Measurements from ENCODE around the gene JMJD8. TPM values are rescaled to one million over a fixed set of nuclear protein-coding genes. Genes with fewer than 3 reads are reported as not detected.

JMJD8 gene
- total RNA-seq, 4 donors from 2014 or later: 45.6 to 56.1 (median 51.9) TPM

GRCh38 chr16:685967-686366 lies 1.8 kb upstream of the JMJD8 start:
- TF ChIP-seq, protein P1, sequence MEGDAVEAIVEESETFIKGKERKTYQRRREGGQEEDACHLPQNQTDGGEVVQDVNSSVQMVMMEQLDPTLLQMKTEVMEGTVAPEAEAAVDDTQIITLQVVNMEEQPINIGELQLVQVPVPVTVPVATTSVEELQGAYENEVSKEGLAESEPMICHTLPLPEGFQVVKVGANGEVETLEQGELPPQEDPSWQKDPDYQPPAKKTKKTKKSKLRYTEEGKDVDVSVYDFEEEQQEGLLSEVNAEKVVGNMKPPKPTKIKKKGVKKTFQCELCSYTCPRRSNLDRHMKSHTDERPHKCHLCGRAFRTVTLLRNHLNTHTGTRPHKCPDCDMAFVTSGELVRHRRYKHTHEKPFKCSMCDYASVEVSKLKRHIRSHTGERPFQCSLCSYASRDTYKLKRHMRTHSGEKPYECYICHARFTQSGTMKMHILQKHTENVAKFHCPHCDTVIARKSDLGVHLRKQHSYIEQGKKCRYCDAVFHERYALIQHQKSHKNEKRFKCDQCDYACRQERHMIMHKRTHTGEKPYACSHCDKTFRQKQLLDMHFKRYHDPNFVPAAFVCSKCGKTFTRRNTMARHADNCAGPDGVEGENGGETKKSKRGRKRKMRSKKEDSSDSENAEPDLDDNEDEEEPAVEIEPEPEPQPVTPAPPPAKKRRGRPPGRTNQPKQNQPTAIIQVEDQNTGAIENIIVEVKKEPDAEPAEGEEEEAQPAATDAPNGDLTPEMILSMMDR (IDR thresholded peaks at IDR 0.05): peak in 3 of 6 experiments; percentile 30 to 57 (median 37)
- no peak for TF ChIP-seq POLR2A (IDR thresholded peaks at IDR 0.05)
- H3K27ac ChIP-seq: no peak overlapping the region
- peak in 2 of 3 donors; percentile 70 to 78 for DNase-seq
- H3K4me1 ChIP-seq: peaks cover 0 to 50% (median 32%) of the 10 kb centered on the region in 4 donors
- no peak overlapping the region for H3K4me3 ChIP-seq
- no peaks in the 10 kb centered on the region for H3K27me3 ChIP-seq
- H3K36me3 ChIP-seq: peaks cover 0 to 32% (median 0%) of the 10 kb centered on the region in 3 donors
- no peaks in the 10 kb centered on the region for H3K9me3 ChIP-seq

- TF ChIP-seq, protein P1 (IDR thresholded peaks at IDR 0.05): no peak
- TF ChIP-seq POLR2A (IDR thresholded peaks at IDR 0.05): no peak
- H3K4me3 ChIP-seq: peak overlapping the region; percentile 58 to 83 (median 72)
- no peak for DNase-seq
- peak overlapping the region in 3 of 4 donors; percentile 55 to 85 (median 75) for H3K27ac ChIP-seq
- no peaks in the 10 kb centered on the region for H3K27me3 ChIP-seq
- H3K36me3 ChIP-seq: peaks cover 0 to 32% (median 0%) of the 10 kb centered on the region in 3 donors
- peaks cover 0 to 52% (median 34%) of the 10 kb centered on the region in 4 donors for H3K4me1 ChIP-seq
- H3K9me3 ChIP-seq: no peaks in the 10 kb centered on the region
Observed at GRCh38 chr16:684961-685696, 995 bp upstream of the JMJD8 start.

GRCh38 chr16:683396-684070 lies 601 bp downstream of the JMJD8 start:
- no peak for DNase-seq
- Histone ChIP-seq H3K4me3 (peak overlapping the region; percentile 58 to 83 (median 72)), H3K4me1 (peaks cover 0 to 45% (median 31%) of the 10 kb centered on the region in 4 donors), H3K9me3 (no peaks in the 10 kb centered on the region), H3K27ac (peak overlapping the region; percentile 55 to 85 (median 68)), H3K27me3 (no peaks in the 10 kb centered on the region), H3K36me3 (peaks cover 0 to 32% (median 0%) of the 10 kb centered on the region in 3 donors)
- TF ChIP-seq, protein P1 (IDR thresholded peaks at IDR 0.05): no peak
- no peak for TF ChIP-seq POLR2A (IDR thresholded peaks at IDR 0.05)

- Histone ChIP-seq H3K9me3 (no peaks in the 10 kb centered on the region), H3K4me3 (peak overlapping the region in 3 of 4 donors; percentile 58 to 83 (median 83)), H3K27me3 (no peaks in the 10 kb centered on the region), H3K36me3 (peaks cover 0 to 32% (median 0%) of the 10 kb centered on the region in 3 donors), H3K27ac (no peak overlapping the region), H3K4me1 (peaks cover 0 to 45% (median 32%) of the 10 kb centered on the region in 4 donors)
- DNase-seq: no peak
- no peak for TF ChIP-seq POLR2A (IDR thresholded peaks at IDR 0.05)
- TF ChIP-seq, protein P1 (IDR thresholded peaks at IDR 0.05): no peak
Observed at GRCh38 chr16:682493-683395, 1.4 kb downstream of the JMJD8 start.
